ENCODE results near the gene KCP.
"Not testable (repeated sequence)": the region's sequence is repeated elsewhere in the genome, so short reads cannot be mapped to it uniquely, and the experiment has no call there.

Gene KCP

DNA sequence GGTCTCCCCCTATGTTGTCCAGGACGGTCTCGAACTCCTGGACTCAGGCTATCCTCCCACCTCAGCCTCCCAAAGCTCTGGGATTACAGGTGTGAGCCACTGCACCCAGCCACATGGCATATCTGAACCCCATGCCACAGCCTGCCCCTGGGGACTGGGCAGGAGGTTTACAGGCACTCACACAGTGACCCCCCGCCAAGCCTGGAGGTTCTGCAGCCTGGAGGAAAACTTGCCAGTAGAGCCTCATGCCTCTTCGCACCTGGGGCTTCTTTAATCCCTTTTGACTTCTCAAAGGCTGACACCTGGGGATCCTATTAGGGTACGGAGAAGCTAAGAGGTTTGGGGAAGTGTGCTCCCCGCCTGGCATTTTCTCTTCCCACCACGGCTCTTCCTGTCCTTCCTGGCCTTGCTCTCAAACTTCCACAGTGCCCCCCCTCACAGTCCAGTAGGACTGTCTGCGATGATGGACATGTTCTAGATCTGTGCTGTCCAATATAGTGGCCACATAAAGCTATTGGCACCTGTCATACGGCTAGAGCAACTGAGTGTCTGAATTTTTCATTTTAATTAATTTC lies 11.4 kb upstream of the KCP start:
- DNase-seq (ENCODE audit: low read depth): no peak

DNA sequence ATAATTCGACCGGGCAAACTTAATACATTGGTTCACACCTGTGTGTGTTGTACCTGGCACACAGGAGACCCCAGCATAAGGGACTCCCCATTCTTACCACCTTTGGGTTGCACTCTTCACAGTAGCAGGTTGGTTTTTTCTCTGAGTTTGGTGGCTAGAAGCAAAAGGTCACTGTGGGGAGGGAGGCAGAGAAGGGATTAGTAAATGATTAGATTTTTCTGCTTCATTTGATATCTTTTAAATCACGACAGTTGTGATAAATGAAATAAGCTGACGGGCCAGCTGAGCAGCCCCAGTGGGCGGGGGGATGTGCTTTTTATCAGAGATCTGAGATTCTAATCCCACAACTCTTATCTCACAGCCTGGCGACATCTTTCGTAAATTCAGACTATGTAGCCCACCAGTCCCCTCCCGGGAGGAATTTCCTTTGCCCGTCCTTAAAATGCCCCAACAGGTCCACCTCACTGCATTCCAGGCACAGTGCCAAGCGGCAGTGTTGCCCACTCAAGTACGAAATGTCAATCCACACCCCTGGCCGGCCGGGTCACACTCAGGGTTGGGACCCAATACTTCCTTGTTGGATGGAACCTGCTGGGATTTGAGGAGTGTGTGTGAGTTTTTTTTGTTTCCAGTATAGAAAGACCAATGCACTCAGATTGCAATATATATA lies 10.5 kb upstream of the KCP start:
- no peak for DNase-seq (ENCODE audit: low read depth)

DNA sequence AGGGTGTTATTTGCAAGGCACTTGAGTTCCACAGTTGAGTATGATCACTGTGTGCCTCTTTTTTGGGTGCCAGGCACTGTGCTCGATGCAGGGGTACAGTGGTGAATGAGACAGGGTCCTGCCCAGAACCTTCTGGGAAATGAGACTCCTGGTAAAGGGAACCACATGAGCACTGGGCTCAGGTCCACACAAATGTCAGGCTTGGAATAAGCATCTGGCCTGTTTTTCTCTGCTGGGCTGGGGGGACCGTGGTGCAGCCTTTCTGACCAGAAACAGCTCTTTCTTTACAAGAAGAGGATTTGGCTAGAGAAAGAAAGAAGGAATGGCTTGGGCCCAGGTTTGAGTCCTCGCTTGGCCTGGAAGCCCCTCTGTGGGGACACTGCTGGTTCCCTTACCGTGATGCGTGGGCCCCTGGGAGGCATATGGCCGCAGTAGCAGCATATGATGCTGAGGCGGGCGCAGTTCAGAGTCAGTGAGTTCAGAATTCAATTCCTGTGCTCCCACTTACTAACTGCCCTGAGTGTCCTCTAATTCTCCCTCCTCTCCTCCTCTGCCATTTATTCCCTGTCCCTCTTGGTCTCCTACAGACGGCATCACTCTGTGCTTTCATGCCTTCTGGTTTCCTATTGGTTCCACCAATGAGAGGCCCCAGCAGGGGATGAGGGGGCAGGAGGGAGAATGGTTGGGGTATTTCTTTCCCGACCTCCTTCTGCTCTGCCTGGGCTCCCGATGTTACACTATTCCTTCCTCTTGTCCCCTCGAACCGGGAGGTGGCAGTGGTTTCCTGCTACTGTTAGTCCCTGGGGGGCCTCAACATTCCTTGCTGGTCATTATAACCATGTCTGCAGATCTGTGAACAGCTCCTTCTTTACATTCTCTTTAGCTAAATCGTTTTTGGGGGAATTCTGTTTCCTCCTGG lies 9.6 kb upstream of the KCP start:
- no peak for DNase-seq (ENCODE audit: low read depth)

DNA sequence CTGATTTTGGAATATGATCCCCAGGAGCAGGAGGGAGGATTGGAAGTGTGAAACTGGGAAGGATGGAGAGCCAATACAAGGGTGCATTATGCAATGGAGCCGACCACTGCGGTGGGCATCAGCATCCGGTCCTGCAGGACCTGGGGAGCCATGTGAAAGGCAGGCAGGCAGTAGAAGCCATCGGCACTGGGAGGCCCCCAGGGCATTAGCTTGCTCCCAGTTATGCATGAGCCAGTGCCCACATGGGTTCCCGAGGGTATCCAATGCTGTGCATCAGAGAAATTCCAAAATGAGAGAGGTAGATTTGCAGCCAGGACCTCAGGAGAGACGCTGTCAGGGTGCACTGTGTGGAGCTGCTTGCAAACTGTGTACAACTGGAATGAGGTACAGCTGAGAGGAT lies 8.7 kb upstream of the KCP start:
- no peak for DNase-seq (ENCODE audit: low read depth)

DNA sequence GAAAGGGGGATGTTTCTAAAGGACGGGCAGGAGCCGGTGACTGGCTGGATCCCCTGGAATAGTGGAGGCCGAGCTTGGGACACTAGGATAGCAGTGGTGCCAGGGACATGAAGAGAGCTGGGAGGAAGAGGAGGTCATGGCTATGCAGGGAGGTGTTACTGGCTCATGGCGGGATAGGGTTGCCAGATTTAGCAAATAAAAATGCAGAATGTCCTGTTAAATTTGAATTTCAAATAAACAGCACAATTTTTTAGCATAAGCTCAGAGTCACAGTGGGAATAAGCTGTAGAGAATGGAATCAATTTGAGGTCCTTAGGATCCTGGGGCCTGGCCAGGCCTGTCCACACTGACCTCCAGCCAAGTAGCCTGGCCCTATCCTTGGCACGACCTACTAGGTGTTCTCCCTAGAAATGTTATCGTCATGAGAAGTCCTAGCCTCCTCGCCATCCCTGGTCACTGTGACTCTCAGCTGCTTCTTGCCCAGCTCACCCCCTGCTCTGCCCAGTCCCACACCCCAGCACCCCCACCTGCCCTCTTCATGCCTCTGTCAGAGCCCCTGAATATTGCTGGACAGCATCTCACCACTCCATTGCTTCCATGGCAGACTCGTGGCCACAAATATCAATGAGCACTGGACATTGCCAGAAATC lies 7.6 kb upstream of the KCP start:
- DNase-seq (ENCODE audit: low read depth): no peak

DNA sequence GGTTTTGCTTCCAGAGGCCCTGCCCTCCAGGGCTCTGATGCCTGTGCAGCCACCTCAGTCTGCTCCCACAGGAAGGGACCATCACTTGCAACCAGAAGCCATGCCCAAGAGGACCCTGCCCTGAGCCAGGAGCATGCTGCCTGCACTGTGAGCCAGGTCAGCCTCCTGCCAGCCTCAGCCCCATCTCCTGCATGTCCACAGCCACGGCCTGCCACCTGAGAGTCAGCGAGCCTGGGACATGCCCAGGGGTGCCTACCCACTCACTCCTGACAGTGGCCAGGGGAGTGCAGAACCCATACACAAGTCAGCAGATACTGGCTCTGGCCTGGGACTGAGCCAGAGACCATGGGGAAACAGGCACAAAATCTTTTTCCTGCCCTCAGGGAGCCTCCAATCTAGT lies 6.6 kb upstream of the KCP start:
- DNase-seq (ENCODE audit: low read depth): no peak

DNA sequence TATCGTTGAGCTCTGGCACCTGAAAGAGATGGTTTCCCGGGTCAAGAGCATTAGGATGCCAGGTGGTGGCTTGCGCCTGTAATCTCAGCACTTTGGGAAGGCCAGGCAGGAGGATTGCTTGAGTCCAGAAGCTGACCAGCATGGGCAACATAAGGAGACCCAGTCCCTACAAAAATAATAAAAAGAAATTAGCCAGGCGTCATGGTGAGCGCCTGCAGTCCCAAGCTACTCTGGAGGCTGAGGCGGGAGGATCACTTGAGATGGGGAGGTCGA lies 6.1 kb upstream of the KCP start:
- DNase-seq (ENCODE audit: low read depth): no peak

DNA sequence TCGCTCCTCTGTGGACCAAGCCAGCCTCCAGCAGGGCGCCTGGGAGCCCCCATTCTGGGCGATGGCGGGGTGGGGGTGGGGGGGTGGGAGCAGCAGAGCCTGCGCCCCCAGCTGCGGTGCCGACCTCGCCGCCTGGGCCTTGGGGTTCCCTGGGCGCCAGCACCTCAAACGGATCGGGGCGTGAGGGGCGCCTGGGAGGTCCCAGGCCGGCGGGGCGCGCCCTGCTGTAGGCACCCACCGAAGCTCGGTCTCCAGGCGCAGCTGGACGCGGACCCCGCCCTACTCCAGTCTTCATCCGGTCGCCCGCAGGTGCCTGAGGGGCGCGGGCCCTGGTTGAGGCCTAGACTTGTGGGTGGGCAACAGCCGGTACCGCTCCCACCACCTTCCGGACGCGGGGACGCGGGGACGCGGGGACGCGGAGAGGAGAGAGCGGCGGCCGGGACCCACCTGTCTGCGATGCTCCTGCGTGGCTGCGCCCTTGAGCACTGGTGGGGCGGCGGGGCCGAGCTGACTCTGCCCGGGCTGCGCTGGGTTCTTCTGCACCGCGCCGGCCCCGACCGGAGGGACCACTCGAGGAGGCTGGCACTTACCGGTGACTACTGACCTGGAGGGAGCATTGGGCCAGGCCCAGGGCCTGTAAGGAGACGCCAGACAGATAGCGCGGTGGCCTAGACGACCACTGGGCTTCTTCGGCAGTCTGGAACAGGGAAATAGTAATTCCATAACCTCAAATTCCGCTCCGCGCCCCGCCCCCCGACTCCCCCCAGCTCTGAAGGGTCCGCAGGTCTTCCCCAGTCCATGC lies 5.5 kb upstream of the KCP start:
- DNase-seq (ENCODE audit: low read depth): no peak

DNA sequence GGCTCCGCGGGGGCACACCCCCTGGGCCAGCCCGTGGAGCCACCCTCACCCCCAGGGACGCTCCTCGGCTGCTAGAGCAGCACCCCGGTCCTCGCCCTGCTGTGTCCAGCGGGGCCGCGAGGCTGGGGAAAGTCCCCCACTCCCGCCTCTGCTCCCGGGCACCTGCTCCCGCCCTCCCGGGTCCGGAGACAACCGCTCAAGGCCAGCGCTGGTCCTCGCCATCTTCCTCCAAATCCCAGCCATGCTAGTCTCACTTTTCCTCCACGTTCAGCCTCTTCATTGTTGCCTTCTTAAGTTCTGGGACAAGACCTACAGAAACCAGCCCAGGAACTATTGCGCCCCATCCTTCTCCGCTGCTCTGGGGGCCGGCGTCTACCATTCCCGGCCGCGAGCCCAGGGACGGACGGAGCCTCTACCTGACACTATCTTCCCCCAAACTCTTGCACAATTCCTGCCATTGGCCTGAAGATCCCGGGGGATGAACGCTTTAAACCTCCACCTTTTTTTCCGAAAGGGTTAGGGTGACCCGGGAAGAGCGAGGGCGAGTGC lies 4.8 kb upstream of the KCP start:
- DNase-seq (ENCODE audit: low read depth): no peak

DNA sequence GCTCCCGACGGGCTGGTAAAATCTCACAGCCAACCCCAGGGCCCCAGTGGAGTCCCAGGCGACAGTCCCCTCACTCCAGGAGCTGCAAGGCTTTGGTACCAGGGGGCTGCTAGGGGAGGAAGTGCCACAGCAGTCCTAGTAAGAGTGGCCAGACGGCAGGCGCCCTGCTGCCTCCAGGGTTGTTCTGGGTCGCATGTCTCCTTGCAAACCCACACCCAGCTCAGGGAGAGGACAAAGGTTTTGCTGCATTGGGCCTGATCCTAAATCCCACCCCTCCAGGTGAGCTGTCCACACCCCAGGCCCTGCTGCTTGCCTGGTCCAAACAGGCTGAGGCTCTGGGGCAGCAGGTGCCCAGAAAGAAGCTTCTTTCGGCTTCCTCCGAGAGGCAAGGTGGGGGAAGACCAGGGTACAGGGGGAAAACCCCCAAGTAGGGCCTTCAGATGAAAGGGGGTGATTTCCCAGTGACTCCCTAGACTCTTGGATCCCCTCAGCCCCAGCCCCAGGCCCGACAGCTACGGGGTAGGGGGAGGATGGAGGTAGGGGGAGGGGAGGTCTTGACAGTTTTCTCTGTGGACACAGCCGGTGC lies 4.2 kb upstream of the KCP start:
- DNase-seq (ENCODE audit: low read depth): no peak

DNA sequence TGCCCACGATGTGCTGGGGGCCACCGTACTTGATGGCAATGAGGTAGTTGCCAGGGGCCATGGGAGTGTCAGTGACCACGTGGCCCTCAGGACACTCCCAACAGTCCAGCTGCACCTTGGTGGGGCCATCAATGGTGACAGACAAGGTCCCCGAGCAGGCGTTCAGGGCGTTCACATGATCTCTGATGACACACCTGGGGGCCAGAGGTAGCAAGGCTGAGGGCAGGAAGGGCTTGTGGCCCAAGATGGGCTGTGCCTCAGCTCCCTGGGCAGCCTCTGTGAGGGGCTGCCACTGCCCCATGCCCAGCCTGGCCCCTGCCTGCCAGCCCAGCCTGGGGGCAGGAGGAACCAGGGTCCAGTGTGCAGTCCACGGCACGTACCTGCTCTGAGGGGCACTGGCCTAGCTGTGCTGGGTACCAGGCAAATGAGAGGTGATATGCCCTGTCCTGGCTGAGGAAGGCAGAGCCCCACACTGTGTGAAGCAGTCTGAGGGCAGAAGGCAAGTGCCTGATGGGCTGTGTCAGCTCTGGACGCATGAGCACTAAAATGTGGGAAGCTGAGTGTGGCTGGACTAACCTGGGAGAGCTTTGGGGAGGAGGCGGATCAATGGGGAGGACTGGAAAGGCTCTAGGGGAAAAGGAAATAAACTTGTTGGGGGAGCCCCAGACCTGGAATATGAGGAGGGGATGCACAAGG lies 3.5 kb upstream of the KCP start:
- no peak for DNase-seq (ENCODE audit: low read depth)

DNA sequence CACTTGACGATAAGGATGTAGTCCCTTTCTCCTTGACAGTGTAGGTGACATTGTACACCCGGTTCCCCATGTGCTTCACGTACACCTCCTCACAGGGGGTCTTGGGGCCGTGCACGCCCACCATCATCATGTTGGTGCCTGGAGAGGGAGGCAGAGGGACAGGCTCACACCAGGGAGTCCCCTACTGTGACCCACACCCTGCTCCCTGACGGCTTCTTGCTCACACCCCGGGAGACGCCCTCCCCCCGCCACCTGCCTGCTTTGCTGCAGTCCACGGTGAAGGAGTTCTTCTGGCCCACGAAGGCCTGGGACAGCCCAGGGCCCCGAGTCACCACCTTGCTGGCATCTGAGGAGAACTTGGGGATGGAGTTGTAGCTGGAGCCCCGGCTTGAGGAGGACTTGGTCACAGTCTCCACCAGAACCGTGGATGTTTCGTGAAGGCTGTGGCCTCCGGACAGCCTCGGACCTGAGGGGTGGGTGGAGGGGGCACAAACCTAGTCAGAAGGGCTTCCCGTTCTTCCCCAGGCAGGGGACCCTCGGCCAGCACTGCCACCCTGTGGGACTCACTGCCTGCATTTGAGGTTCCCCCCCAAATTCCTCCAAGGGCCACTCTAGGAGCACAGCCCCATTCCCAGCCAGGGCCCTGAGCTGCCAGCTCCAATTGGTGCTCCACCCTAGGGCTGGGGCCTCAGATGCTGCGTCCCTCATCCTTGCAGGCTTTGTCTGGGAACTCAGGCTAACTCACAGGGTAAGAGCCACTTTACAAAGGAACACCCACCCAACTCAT lies 2.4 kb upstream of the KCP start:
- DNase-seq (ENCODE audit: low read depth): not testable (repeated sequence)

DNA sequence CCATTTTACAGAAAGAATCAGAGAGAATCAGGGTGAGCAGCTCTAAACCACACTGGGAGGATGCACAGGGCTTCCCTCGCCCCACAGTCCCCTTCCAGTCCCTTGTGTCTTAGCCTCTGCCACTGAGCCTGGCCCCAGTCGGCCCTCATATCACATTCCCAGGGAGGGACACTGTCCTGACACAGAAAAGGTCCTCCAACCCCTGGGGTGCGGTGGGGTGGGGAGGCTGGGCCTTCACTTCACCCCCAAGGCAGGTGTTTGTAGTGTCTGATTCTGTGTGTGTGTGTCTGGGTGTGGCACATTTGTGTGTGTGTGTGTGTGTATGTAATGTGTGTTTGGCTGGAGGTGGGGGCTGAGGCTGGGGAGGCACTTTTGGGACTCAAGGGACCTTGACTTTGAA lies 1.8 kb upstream of the KCP start:
- no peak for DNase-seq (ENCODE audit: low read depth)

DNA sequence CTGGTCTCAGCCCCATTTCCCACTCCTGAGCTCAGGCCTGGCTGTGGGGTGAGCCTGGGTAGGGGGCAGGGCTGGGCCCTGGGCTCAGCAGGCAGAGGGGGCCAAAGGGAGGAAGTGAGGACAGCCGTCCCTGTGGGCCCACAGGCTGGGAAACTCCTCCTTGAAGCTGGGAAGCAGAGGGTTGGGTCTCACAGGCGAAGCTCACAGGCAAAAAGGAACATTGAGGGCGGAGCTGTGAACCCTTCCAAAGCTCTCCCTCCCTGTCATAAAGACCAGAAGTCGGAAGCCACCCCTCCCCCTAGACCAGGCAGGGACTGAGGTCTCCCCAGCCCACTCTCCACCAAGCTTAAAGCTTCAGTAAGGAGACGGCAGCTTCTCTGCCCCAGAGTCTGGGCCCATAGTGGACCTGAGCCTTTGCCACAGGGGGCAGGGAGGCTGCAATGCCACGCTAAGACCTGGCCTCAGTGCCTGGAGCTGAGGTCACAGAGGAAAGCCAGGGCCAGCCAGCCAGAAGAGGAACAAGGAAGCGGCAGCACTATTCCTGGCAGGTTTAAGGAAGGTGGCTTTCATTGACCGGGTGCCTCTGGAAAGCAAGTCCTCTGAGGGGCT lies 1.0 kb upstream of the KCP start:
- DNase-seq (ENCODE audit: low read depth): no peak

DNA sequence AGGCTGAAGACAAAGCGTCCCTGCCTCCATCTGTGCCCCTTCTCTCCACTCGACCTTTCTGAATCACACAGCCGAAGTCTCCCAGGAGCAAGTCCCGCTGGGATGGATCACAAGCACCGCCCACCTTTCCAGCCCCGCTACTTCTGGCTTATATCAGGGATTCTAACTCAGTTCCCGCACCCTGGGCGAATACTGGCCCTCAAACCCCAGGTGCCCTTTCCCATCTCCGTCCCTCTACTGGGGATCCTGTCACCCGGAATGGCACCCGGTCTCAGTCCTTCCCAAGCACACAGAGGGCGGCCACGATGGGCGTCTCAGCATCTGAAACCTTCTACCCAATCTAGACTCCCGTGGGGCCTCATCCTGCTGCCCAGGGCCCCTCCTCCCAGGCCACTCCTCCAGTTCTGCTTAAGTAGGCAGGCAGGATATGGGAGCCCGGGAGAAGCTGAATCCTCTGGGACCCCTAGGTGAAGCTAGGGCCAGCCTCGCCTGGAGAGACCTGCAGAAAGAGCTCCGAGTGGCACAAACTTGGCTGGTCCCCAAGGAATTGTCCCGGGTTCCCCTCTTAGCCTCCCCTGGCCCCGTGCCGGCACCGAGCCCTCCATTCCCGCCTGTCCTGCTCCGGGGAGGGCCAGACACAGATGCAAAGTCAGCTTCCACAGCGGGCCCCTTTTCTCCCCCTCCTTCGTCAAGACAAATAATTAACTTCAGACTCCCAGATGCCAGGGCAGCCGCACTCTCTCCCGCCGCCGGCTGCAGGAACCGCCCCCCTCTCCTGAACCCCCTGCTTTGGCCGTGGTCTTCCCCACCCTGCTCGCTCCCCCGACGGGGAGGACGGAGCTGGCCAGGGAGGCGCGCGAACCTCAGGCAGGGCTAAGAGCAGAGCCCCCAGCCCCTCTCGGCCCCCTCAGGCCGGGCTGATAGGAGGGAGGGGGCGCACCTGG lies 612 bp downstream of the KCP start:
- DNase-seq (ENCODE audit: low read depth): no peak

DNA sequence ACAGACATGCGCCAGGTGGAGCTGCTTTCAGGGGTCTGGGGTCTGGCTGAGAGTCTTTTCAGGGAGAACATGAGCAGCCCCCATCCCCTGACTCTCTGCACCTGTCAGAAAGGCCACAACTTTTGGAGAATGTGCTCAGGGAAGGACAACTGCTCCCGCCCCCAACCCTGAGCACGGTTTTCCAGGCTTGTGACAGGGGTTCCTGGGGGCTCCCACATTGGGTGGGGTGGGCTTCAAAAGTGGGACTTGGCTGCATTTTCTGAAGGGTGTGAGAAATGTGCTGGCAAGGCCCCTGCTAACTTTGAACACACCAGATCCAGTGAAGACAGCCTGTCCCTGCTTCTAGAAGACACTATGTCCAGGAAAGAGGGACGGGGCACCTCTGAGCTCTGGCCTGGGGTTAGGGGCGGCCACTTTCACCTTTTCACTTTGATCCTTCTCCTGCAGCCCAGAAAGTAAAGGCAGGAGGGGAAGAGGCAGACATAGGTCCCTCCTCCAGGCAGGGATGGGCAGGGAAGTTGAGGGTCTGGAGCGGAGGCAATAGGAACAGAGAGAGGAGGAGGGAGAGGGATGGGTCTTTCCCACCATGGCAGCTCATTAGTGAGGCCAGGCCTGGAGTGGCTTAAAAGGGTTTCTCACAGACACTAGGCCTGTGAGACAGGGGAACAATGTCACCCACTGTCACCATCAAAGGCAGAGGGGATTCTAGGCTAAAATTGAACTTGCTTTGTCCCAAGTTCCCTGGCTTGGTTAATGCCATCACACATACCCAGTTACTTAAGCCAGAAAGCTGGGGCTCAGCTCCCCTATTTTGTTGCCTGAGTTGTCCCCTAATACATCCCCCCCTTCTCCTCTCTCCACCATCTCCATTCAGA lies 1.5 kb downstream of the KCP start:
- DNase-seq (ENCODE audit: low read depth): no peak

DNA sequence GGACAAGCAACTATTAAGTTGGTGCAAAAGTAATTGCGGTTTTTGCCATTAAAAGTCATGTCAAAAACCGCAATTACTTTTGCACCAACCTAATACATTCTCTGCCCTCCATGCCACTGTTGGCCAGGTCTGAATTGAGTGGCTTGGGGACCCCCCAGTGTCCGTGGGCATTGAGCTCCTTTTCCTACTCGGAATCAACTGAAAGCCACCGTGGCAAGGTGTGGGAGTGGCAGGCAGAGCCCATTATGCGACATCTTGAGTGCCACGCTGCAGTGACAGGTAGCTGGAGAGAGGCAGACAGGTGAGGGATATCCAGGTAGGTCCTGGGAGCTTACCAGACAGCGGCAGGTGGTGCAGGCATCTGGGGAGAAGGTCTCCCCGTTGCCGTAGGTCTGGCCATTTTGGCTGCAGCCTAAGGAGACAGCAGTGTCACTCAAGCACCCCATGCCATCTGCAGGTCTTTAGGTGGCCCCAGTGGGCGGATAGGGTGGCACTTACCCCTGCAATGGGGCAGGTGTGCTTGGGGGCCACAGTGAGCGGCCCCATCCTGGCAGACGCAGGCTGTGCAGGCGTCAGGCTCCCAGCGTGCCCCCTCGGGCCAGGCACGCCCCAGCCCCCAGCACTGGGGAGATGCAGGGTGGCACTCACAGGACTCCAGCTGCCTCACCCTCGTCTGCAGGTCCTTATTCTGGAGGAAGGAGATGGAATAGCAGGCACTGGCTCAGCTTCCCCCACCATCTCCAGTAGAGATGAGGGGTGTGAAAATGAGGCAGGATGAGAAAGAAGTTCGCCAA lies 3.5 kb downstream of the KCP start:
- DNase-seq (ENCODE audit: low read depth): no peak
